DOHH2 (cell line): ENCODE results near the gene CTTN.

Experiments
- EZH2phosphoT487 ChIP-seq: fragments of 200-600 bp; sonication (generic); IDR thresholded peaks from 2 replicates; pipeline ENCODE4 v1.6.1; 2017; ENCODE audit warnings: borderline replicate concordance, mild to moderate bottlenecking, antibody characterized with exemption, low read length, moderate library complexity, mixed read lengths
- TF ChIP-seq, protein P1 (sequence below): fragments of 200-600 bp; sonication (generic); IDR thresholded peaks from one replicate; pipeline ENCODE4 v1.5.1; 2014; ENCODE audit warnings: antibody characterized with exemption, mild to moderate bottlenecking, low read depth, low read length; ENCODE audit not compliant: poor library complexity, severe bottlenecking

GRCh38 chr11:70405679-70406395, 7.5 kb downstream of the CTTN start:
- TF ChIP-seq, protein P1, sequence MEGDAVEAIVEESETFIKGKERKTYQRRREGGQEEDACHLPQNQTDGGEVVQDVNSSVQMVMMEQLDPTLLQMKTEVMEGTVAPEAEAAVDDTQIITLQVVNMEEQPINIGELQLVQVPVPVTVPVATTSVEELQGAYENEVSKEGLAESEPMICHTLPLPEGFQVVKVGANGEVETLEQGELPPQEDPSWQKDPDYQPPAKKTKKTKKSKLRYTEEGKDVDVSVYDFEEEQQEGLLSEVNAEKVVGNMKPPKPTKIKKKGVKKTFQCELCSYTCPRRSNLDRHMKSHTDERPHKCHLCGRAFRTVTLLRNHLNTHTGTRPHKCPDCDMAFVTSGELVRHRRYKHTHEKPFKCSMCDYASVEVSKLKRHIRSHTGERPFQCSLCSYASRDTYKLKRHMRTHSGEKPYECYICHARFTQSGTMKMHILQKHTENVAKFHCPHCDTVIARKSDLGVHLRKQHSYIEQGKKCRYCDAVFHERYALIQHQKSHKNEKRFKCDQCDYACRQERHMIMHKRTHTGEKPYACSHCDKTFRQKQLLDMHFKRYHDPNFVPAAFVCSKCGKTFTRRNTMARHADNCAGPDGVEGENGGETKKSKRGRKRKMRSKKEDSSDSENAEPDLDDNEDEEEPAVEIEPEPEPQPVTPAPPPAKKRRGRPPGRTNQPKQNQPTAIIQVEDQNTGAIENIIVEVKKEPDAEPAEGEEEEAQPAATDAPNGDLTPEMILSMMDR, result no peak
- no peak for TF ChIP-seq EZH2phosphoT487
